OCI-LY3 (cell line): ENCODE results near the gene HOXC6.

Experiments
- EZH2phosphoT487 ChIP-seq: fragments of 200-600 bp; shearing (Covaris generic); IDR thresholded peaks from 2 replicates; pipeline ENCODE4 v1.6.1; 2018; ENCODE audit warnings: antibody characterized with exemption, mixed run types, low read depth
- TF ChIP-seq, protein P1 (sequence below): fragments of 200-600, 300-600 bp; sonication (generic); IDR thresholded peaks from 2 replicates; pipeline ENCODE4 v1.5.1; 2014; ENCODE audit warnings: antibody characterized with exemption, low read length, low read depth

DNA sequence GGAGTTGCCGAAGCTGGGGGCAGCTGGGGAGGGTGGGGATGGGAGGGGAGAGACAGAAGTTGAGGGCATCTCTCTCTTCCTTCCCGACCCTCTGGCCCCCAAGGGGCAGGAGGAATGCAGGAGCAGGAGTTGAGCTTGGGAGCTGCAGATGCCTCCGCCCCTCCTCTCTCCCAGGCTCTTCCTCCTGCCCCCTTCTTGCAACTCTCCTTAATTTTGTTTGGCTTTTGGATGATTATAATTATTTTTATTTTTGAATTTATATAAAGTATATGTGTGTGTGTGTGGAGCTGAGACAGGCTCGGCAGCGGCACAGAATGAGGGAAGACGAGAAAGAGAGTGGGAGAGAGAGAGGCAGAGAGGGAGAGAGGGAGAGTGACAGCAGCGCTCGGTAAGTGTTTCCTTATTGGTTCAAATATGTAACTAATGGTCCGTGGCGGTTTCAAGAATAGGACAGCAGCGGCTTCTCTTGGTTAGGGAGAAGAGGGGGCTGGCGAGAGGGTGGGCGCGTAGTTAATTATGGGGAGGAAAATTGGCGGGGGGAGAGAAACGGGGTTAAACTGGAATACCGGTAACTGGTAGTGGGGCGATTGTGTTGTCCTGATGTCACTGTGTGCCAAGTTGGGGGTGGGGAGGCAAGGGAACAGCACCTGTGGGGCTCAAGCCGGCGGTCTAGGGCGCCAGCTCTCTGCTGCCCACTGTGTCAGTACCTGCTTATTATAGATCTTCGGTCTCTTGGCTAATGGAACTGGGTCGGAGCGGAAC, 11.0 kb upstream of the HOXC6 start:
- TF ChIP-seq, protein P1, sequence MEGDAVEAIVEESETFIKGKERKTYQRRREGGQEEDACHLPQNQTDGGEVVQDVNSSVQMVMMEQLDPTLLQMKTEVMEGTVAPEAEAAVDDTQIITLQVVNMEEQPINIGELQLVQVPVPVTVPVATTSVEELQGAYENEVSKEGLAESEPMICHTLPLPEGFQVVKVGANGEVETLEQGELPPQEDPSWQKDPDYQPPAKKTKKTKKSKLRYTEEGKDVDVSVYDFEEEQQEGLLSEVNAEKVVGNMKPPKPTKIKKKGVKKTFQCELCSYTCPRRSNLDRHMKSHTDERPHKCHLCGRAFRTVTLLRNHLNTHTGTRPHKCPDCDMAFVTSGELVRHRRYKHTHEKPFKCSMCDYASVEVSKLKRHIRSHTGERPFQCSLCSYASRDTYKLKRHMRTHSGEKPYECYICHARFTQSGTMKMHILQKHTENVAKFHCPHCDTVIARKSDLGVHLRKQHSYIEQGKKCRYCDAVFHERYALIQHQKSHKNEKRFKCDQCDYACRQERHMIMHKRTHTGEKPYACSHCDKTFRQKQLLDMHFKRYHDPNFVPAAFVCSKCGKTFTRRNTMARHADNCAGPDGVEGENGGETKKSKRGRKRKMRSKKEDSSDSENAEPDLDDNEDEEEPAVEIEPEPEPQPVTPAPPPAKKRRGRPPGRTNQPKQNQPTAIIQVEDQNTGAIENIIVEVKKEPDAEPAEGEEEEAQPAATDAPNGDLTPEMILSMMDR: peak; percentile 18; the same call in 1 of the 2 replicates
- TF ChIP-seq EZH2phosphoT487: no peak
